Astrocyte (in vitro differentiated cells and primary cell): Measurements from ENCODE around the gene ASCL4. TPM values are rescaled to one million over a fixed set of nuclear protein-coding genes. Genes with fewer than 3 reads are reported as not detected.

ENCODE experiments used
- DNase-seq: peaks from one replicate; pipeline ENCODE4 v3.0.0-alpha.2; 2010; ENCODE audit warnings: low read depth
- FAIRE-seq: peaks from 2 replicates; lab custom pipeline; 2011; peaks lifted over from hg19 to GRCh38; lab: Jason Lieb, UNC
- H2AFZ ChIP-seq: 2 replicates; pipeline ENCODE4 v1.6.0; 2012; ENCODE audit warnings: low read depth, low read length, inconsistent platforms
- H3K27ac ChIP-seq: 2 replicates; pipeline ENCODE4 v1.5.1; 2011; ENCODE audit warnings: low read depth, low read length, inconsistent platforms
- H3K27me3 ChIP-seq: 2 replicates; pipeline ENCODE4 v1.6.0; 2011; ENCODE audit warnings: low read length, inconsistent platforms; ENCODE audit not compliant: insufficient read depth
- H3K36me3 ChIP-seq: 2 replicates; pipeline ENCODE4 v1.5.1; 2011; ENCODE audit warnings: low read length, inconsistent platforms; ENCODE audit not compliant: insufficient read depth
- H3K4me1 ChIP-seq: 2 replicates; pipeline ENCODE4 v1.5.1; 2011; ENCODE audit warnings: low read length, inconsistent platforms; ENCODE audit not compliant: insufficient read depth
- H3K4me2 ChIP-seq: 2 replicates; pipeline ENCODE4 v1.6.0; 2012; ENCODE audit warnings: low read length, inconsistent platforms
- H3K4me3 ChIP-seq: 2 replicates; pipeline ENCODE4 v1.5.1; 2011; ENCODE audit warnings: low read depth, mild to moderate bottlenecking, low read length, inconsistent platforms; ENCODE audit not compliant: insufficient read depth
- H3K79me2 ChIP-seq: 2 replicates; pipeline ENCODE4 v1.6.0; 2012; ENCODE audit warnings: mild to moderate bottlenecking, low read length, inconsistent platforms; ENCODE audit not compliant: insufficient read depth
- H3K9ac ChIP-seq: 2 replicates; pipeline ENCODE4 v1.6.0; 2012; ENCODE audit warnings: mild to moderate bottlenecking, low read length, inconsistent platforms
- H3K9me3 ChIP-seq: 2 replicates; pipeline ENCODE4 v1.5.1; 2012; ENCODE audit warnings: low read depth, mild to moderate bottlenecking, low read length, inconsistent platforms; ENCODE audit not compliant: insufficient read depth
- H4K20me1 ChIP-seq: 2 replicates; pipeline ENCODE4 v1.6.0; 2012; ENCODE audit warnings: low read length, inconsistent platforms; ENCODE audit not compliant: insufficient read depth
- H3K27ac Mint-ChIP-seq: one replicate; pipeline ENCODE4 v1.8.0; 2021; ENCODE audit warnings: mild to moderate bottlenecking, mixed read lengths; ENCODE audit not compliant: unreplicated experiment
- H3K27me3 Mint-ChIP-seq: one replicate; pipeline ENCODE4 v1.8.0; 2021; ENCODE audit warnings: low read depth, mixed read lengths; ENCODE audit not compliant: unreplicated experiment
- H3K36me3 Mint-ChIP-seq: one replicate; pipeline ENCODE4 v1.8.0; 2021; ENCODE audit warnings: low read depth, mixed read lengths; ENCODE audit not compliant: unreplicated experiment
- H3K4me1 Mint-ChIP-seq: one replicate; pipeline ENCODE4 v1.8.0; 2021; ENCODE audit warnings: low read depth, mixed read lengths; ENCODE audit not compliant: unreplicated experiment
- H3K4me3 Mint-ChIP-seq: one replicate; pipeline ENCODE4 v1.8.0; 2021; ENCODE audit warnings: mild to moderate bottlenecking, moderate library complexity, mixed read lengths; ENCODE audit not compliant: unreplicated experiment
- H3K9me3 Mint-ChIP-seq: one replicate; pipeline ENCODE4 v1.8.0; 2021; ENCODE audit warnings: mild to moderate bottlenecking, mixed read lengths; ENCODE audit not compliant: unreplicated experiment
- CTCF ChIP-seq: IDR thresholded peaks from 2 replicates; pipeline ENCODE4 v1.5.1; 2011; ENCODE audit warnings: low read depth, mild to moderate bottlenecking, inconsistent platforms, low read length, moderate library complexity; ENCODE audit not compliant: insufficient read depth
- EZH2 ChIP-seq: IDR thresholded peaks from 2 replicates; pipeline ENCODE4 v1.6.1; 2012; ENCODE audit warnings: mild to moderate bottlenecking, low read length, inconsistent platforms; ENCODE audit not compliant: insufficient read depth
- total RNA-seq: library from RNA; stranded (reverse); gene quantifications from 2 replicates; pipeline ENCODE4 v1.2.1, GENCODE V29; 2021

ASCL4 gene
- total RNA-seq, 1 donor from 2014 or later, result not detected

GRCh38 chr12:107779077-107779831 lies 4.8 kb downstream of the ASCL4 start:
- Histone ChIP-seq H3K4me2 (no peak overlapping the region), H4K20me1 (no peaks in the 10 kb centered on the region), H3K27ac (no peak overlapping the region), H3K9ac (no peak overlapping the region), H3K9me3 (no peaks in the 10 kb centered on the region), H2AFZ (no peak overlapping the region), H3K27me3 (peaks cover 28% of the 10 kb centered on the region), H3K4me1 (no peaks in the 10 kb centered on the region), H3K36me3 (no peaks in the 10 kb centered on the region), H3K4me3 (no peak overlapping the region), H3K79me2 (no peaks in the 10 kb centered on the region)
- Mint-ChIP-seq H3K4me3 (no peak overlapping the region), H3K36me3 (no peaks in the 10 kb centered on the region), H3K27ac (no peak overlapping the region), H3K9me3 (no peaks in the 10 kb centered on the region), H3K4me1 (no peaks in the 10 kb centered on the region), H3K27me3 (peaks cover 58% of the 10 kb centered on the region)
- no peak for FAIRE-seq
- DNase-seq, result no peak
- TF ChIP-seq EZH2 (no peak), CTCF (no peak)

- Histone ChIP-seq H3K36me3 (no peaks in the 10 kb centered on the region), H3K4me1 (no peaks in the 10 kb centered on the region), H3K27ac (no peak overlapping the region), H3K4me3 (no peak overlapping the region), H3K9ac (no peak overlapping the region), H3K27me3 (peaks cover 20% of the 10 kb centered on the region), H3K79me2 (no peaks in the 10 kb centered on the region), H4K20me1 (no peaks in the 10 kb centered on the region), H2AFZ (no peak overlapping the region), H3K4me2 (no peak overlapping the region), H3K9me3 (no peaks in the 10 kb centered on the region)
- FAIRE-seq (no peak), DNase-seq (no peak)
- H3K27ac Mint-ChIP-seq, result no peak overlapping the region
- H3K9me3 Mint-ChIP-seq, result no peaks in the 10 kb centered on the region
- TF ChIP-seq EZH2 (no peak), CTCF (no peak)
- H3K27me3 Mint-ChIP-seq, result peaks cover 52% of the 10 kb centered on the region
- H3K4me1 Mint-ChIP-seq, result no peaks in the 10 kb centered on the region
- H3K4me3 Mint-ChIP-seq, result no peak overlapping the region
- no peaks in the 10 kb centered on the region for H3K36me3 Mint-ChIP-seq
Measured at GRCh38 chr12:107780298-107780697, 5.8 kb downstream of the ASCL4 start.

- H3K36me3 Mint-ChIP-seq, result no peaks in the 10 kb centered on the region
- H3K27ac Mint-ChIP-seq, result no peak overlapping the region
- no peak overlapping the region for H3K4me3 Mint-ChIP-seq
- H3K9me3 ChIP-seq, result no peaks in the 10 kb centered on the region
- no peaks in the 10 kb centered on the region for H4K20me1 ChIP-seq
- H3K4me1 Mint-ChIP-seq, result no peaks in the 10 kb centered on the region
- no peak overlapping the region for H3K4me3 ChIP-seq
- TF ChIP-seq EZH2, result no peak
- no peak for TF ChIP-seq CTCF
- no peaks in the 10 kb centered on the region for H3K36me3 ChIP-seq
- no peaks in the 10 kb centered on the region for H3K4me1 ChIP-seq
- H3K4me2 ChIP-seq, result no peak overlapping the region
- no peak overlapping the region for H3K9ac ChIP-seq
- H3K27me3 Mint-ChIP-seq, result peaks cover 40% of the 10 kb centered on the region
- H3K27ac ChIP-seq, result no peak overlapping the region
- peaks cover 3% of the 10 kb centered on the region for H3K27me3 ChIP-seq
- no peak overlapping the region for H2AFZ ChIP-seq
- DNase-seq (no peak), FAIRE-seq (no peak)
- no peaks in the 10 kb centered on the region for H3K79me2 ChIP-seq
- H3K9me3 Mint-ChIP-seq, result no peaks in the 10 kb centered on the region
Measured at GRCh38 chr12:107782067-107782466, 7.6 kb downstream of the ASCL4 start.
